KMS-11 (cell line): ENCODE data around the gene CSRP1.
"Not testable (repeated sequence)": the region's sequence is repeated elsewhere in the genome, so short reads cannot be mapped to it uniquely, and the experiment has no call there.

ENCODE experiments used
- H2AFZ ChIP-seq: fragments of 200-600 bp; sonication (generic); 2 replicates; pipeline ENCODE4 v1.6.1; 2016; ENCODE audit warnings: antibody characterized with exemption, mixed run types, low read depth
- H3K27ac ChIP-seq: fragments of 200-600 bp; sonication (generic); 2 replicates; pipeline ENCODE4 v1.6.1; 2016; ENCODE audit warnings: mild to moderate bottlenecking, mixed run types
- H3K27me3 ChIP-seq: fragments of 200-600 bp; sonication (generic); 2 replicates; pipeline ENCODE4 v1.6.1; 2017; ENCODE audit warnings: mild to moderate bottlenecking, low read depth, mixed run types, moderate library complexity; ENCODE audit not compliant: insufficient read depth
- H3K36me3 ChIP-seq: fragments of 200-600 bp; sonication (generic); 2 replicates; pipeline ENCODE4 v1.6.1; 2017; ENCODE audit warnings: mild to moderate bottlenecking, mixed run types; ENCODE audit not compliant: insufficient read depth
- H3K4me1 ChIP-seq: fragments of 200-600 bp; sonication (generic); 2 replicates; pipeline ENCODE4 v1.6.1; 2016; ENCODE audit warnings: mild to moderate bottlenecking, low read depth, mixed run types; ENCODE audit not compliant: poor library complexity, severe bottlenecking
- H3K4me2 ChIP-seq: fragments of 200-600 bp; sonication (generic); 2 replicates; pipeline ENCODE4 v1.7.0; 2016; ENCODE audit warnings: mild to moderate bottlenecking, mixed run types
- H3K4me3 ChIP-seq: fragments of 200-600 bp; sonication (generic); IDR thresholded peaks from 2 replicates; pipeline ENCODE4 v1.6.1; 2017; ENCODE audit warnings: low read depth, low read length, mixed read lengths; ENCODE audit not compliant: insufficient read depth
- H3K79me2 ChIP-seq: fragments of 200-600 bp; sonication (generic); 2 replicates; pipeline ENCODE4 v1.6.1; 2016; ENCODE audit warnings: low read depth, mixed run types; ENCODE audit not compliant: insufficient read depth
- H3K9ac ChIP-seq: fragments of 200-600 bp; sonication (generic); 2 replicates; pipeline ENCODE4 v1.6.1; 2016; ENCODE audit warnings: mild to moderate bottlenecking, mixed run types
- H4K20me1 ChIP-seq: fragments of 200-600 bp; sonication (generic); 2 replicates; pipeline ENCODE4 v1.6.1; 2016; ENCODE audit warnings: mild to moderate bottlenecking, mixed run types; ENCODE audit not compliant: insufficient read depth
- CTCF ChIP-seq: fragments of 200-600 bp; sonication (generic); conservative IDR thresholded peaks from 2 replicates; pipeline ENCODE4 v1.6.1; 2017; ENCODE audit warnings: low read depth, mild to moderate bottlenecking, antibody characterized with exemption, low read length, moderate library complexity, mixed read lengths

The CSRP1 gene

DNA sequence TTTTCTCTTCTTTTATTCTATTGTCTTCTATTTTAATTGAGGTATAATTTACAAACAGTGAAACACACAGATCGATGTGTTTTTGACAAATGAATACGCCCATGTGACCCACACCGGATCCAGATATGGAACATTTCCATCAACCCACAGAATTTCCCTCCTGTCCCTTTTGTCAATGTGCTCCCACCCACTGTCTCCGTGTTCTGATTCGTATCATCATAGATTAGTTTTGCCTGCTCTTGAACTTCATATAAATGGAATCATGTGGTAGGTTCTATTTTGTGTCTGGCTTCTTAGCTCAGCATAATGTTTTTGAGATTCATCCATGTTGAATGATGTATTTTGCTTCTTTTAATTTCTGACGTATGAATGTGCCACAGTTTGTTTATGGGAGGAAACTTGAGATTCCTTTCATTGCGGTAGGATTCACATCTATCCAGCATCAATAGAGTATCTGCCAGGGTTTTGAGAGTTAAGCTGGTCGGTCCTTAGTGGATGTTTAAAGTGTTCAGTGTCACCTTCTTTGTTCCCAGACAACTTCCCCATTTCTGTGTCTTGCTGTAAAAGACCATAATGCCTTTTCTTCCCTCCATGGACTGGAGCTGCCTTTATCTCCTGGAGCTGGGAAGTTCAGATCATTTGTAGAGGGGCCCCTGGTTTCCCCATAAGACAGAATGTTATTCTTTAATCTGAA is 46.7 kb upstream of the CSRP1 start:
- Histone ChIP-seq H3K4me1 (no peaks in the 10 kb centered on the region), H3K27me3 (no peaks in the 10 kb centered on the region), H3K79me2 (no peaks in the 10 kb centered on the region), H3K9ac (no peak overlapping the region), H3K4me2 (no peak overlapping the region), H3K4me3 (no peak overlapping the region), H3K36me3 (no peaks in the 10 kb centered on the region), H4K20me1 (no peaks in the 10 kb centered on the region), H2AFZ (no peak overlapping the region), H3K27ac (no peak overlapping the region)
- no peak for TF ChIP-seq CTCF

DNA sequence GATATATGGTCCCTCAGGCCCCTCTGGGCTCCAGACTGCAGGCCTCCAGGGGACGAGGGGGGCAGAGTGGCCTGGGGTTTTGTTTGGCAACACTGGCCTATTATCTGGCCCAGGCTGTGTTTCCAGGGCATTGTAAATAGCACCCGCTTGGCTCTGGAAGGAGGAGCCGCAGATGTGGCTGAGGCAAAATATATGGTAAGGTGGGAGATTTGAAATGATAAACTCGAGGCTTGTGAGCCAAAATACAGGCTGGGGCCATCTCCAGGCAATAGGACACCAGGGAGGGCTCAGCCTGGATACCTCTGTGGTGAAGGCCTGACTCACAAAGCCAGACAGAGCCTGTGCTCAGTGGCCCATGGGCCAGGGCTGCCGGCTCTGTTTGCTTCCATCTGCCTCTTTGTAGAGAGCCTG is 46.0 kb upstream of the CSRP1 start:
- Histone ChIP-seq H4K20me1 (no peaks in the 10 kb centered on the region), H3K9ac (no peak overlapping the region), H3K27me3 (no peaks in the 10 kb centered on the region), H3K79me2 (no peaks in the 10 kb centered on the region), H3K36me3 (no peaks in the 10 kb centered on the region), H3K4me1 (no peaks in the 10 kb centered on the region), H3K4me3 (no peak overlapping the region), H3K27ac (no peak overlapping the region), H3K4me2 (no peak overlapping the region), H2AFZ (no peak overlapping the region)
- no peak for TF ChIP-seq CTCF

DNA sequence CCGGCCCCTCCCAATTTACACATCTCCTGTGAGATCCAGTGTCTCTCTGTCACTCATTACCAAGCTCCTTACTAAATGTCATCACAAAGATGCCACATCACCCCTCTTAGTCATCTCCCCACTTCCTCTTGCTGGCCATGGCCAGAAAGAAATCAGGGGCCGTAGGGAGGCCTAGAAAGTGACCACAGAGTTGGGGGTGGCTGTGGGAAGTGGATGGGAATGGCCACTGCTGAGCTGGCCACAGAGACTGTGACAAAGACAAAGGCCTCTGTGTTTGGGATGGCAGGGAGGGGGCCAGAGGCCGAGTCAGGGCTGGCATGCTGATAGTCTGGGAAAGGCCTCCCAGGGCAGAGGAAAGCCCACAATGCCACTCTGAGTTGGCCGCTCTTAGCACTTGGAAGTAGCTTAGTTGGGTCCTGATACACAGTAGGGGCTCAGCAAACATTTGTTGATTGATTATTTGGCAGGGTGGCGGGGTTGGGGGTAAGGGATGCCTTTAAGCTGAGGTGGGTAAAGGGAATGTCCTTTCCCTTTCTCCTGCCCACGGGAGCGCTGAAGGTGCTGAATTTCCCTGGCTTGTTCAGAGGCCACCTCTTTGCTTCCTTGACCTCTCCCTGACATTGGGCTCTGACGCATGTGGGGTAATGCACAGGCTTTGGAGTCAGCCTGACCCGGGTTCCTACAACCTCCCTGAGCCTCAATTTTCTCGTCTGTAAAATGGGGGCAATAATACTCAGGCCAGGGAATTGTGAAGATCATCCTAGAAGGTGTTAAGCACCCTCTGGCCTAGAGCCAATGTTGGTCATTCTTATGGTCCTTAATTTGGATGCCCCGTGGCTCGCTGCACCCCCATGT is 45.2 kb upstream of the CSRP1 start:
- Histone ChIP-seq H4K20me1 (no peaks in the 10 kb centered on the region), H2AFZ (no peak overlapping the region), H3K36me3 (no peaks in the 10 kb centered on the region), H3K9ac (no peak overlapping the region), H3K27me3 (no peaks in the 10 kb centered on the region), H3K27ac (no peak overlapping the region), H3K4me1 (no peaks in the 10 kb centered on the region), H3K4me2 (no peak overlapping the region), H3K4me3 (no peak overlapping the region), H3K79me2 (no peaks in the 10 kb centered on the region)
- no peak for TF ChIP-seq CTCF

DNA sequence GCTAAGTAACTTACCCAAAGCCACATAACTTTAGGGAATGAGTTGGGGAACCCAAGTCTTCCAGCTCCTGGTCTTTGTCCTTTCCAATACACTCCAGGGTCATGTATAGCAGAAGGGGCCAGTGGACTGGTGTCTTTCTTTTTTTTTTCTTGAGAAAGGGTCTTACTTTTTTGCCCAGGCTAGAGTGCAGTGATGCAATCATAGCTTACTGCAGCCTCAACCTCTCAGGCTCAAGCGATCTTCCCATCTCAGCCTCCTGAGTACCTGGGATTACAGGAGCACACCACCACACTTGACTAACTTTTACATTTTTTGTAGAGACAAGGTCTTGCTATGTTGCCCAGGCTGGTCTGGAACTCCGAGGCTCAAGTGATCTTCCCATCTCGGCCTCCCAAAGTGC is 44.2 kb upstream of the CSRP1 start:
- Histone ChIP-seq H4K20me1 (no peaks in the 10 kb centered on the region), H2AFZ (no peak overlapping the region), H3K9ac (no peak overlapping the region), H3K36me3 (no peaks in the 10 kb centered on the region), H3K27ac (no peak overlapping the region), H3K4me1 (no peaks in the 10 kb centered on the region), H3K4me2 (no peak overlapping the region), H3K27me3 (no peaks in the 10 kb centered on the region), H3K4me3 (no peak overlapping the region), H3K79me2 (no peaks in the 10 kb centered on the region)
- no peak for TF ChIP-seq CTCF

DNA sequence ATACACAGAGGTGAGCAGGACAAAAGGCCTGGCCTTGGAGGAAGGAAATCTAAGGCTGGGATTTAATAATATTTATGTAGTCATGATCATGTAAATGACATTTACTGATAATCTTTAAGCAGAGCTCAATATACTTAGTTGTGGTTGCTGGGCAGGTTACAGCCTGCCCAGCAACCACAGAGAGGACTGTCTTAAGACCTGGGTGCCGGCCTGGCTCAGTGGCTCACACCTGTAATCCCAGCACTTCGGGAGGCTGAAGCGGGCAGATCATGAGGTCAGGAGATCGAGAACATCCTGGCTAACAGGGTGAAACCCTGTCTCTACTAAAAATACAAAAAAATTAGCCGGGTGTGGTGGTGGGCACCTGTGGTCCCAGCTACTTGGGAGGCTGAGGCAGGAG is 42.6 kb upstream of the CSRP1 start:
- not testable (repeated sequence) for H3K4me2 ChIP-seq, H3K27me3 ChIP-seq, H3K4me1 ChIP-seq, H3K27ac ChIP-seq, H3K79me2 ChIP-seq, H3K36me3 ChIP-seq, H3K9ac ChIP-seq, H4K20me1 ChIP-seq, H3K4me3 ChIP-seq, H2AFZ ChIP-seq
